Calu3 (cell line): ENCODE data around the gene ASB2. TPM values are rescaled to one million over a fixed set of nuclear protein-coding genes. Genes with fewer than 3 reads are reported as not detected.

Experiments used
- Bru-seq: library from RNA; stranded (reverse); fragments of 400-500 nt; gene quantifications from one replicate; lab custom pipeline; 2021; lab: Mats Ljungman, UMichigan
- BruChase-seq, 2 experiments: library from RNA; stranded (reverse); fragments of 400-500 nt; gene quantifications; one replicate each; lab custom pipeline; 2021; lab: Mats Ljungman, UMichigan
- BruUV-seq: library from RNA; stranded (reverse); fragments of 400-500 nt; replicated peaks from 2 replicates; lab custom pipeline; 2021; lab: Mats Ljungman, UMichigan
- CTCF ChIA-PET: fragments of 300-600 bp; sonication (Branson Sonifier 250); formaldehyde crosslinking; loops from one replicate; lab custom pipeline; 2022; ENCODE audit warnings: antibody characterized with exemption; lab: Charles Lee
- DNase-seq: peaks from one replicate; pipeline ENCODE4 v3.0.0; 2022
- H3K27ac Mint-ChIP-seq: one replicate; pipeline ENCODE4 v1.8.0; 2022; ENCODE audit warnings: mixed read lengths; ENCODE audit not compliant: unreplicated experiment
- H3K27me3 Mint-ChIP-seq: one replicate; pipeline ENCODE4 v1.8.0; 2022; ENCODE audit warnings: mixed read lengths; ENCODE audit not compliant: unreplicated experiment
- H3K36me3 Mint-ChIP-seq: one replicate; pipeline ENCODE4 v1.8.0; 2022; ENCODE audit warnings: mild to moderate bottlenecking, moderate library complexity, mixed read lengths; ENCODE audit not compliant: insufficient read depth, unreplicated experiment
- H3K4me1 Mint-ChIP-seq: one replicate; pipeline ENCODE4 v1.8.0; 2022; ENCODE audit warnings: mild to moderate bottlenecking, low read depth, mixed read lengths; ENCODE audit not compliant: unreplicated experiment
- H3K4me3 Mint-ChIP-seq: one replicate; pipeline ENCODE4 v1.8.0; 2022; ENCODE audit warnings: mild to moderate bottlenecking, low read depth, moderate library complexity, mixed read lengths; ENCODE audit not compliant: unreplicated experiment
- H3K9me3 Mint-ChIP-seq: one replicate; pipeline ENCODE4 v1.8.0; 2022; ENCODE audit warnings: low read depth, mixed read lengths; ENCODE audit not compliant: unreplicated experiment
- CTCF ChIP-seq: fragments of 200-600 bp; IDR thresholded peaks from one replicate; pipeline ENCODE4 v1.8.0; 2022; ENCODE audit warnings: antibody characterized with exemption; ENCODE audit not compliant: unreplicated experiment
- intact Hi-C: fragments of 100-400 bp; cut with micrococcal nuclease; formaldehyde crosslinking; loops from one replicate; pipeline ENCODE4 v1.10.0; 2022; ENCODE audit not compliant: unreplicated experiment
- long read RNA-seq: library from polyadenylated mRNA; stranded (forward); transcript quantifications from one replicate; pipeline ENCODE4 v2.0.0, GENCODE V29; 2022
- total RNA-seq: library from RNA; stranded (reverse); gene quantifications from 2 replicates; pipeline ENCODE4 v1.2.3, GENCODE V29; 2022

ASB2 gene
- total RNA-seq (0.17 and 0.19 TPM in 2 replicates), Bru-seq, nascent RNA (percentile 12 among the genes with signal in this experiment), BruChase-seq, experiment 1, labeled RNA remaining after a 6-hour chase (percentile 11 among the genes with signal in this experiment), BruChase-seq, experiment 2, labeled RNA remaining after a 2-hour chase (percentile 8 among the genes with signal in this experiment)
- long read RNA-seq, partial matches to known transcripts = 0 of 3 reads
- long read RNA-seq, other reads (novel, unspliced or antisense) = 3 of 3 reads

- Mint-ChIP-seq H3K36me3 (no peaks in the 10 kb centered on the region), H3K27me3 (peaks cover 26% of the 10 kb centered on the region), H3K9me3 (no peaks in the 10 kb centered on the region), H3K4me3 (no peak within 1 kb of the TSS), H3K4me1 (no peaks in the 10 kb centered on the region), H3K27ac (no peak within 1 kb of the TSS)
- intact Hi-C loops = no loop called here
- DNase-seq = no peak
- CTCF ChIA-PET = no interaction called here
- TF ChIP-seq CTCF = no peak
- BruUV-seq = no TSS peak
These were observed at the start of gene ASB2 for GRCh38 chr14:93976477-93977057. Gene ASB2 (minus strand): TSS chr14:93976570. CDS start chr14:93964539, 12,031 bp downstream.

- intact Hi-C loops = no loop called here
- Mint-ChIP-seq H3K4me1 (peaks cover 65% of the 10 kb centered on the region), H3K4me3 (peak overlapping the region; percentile 55), H3K9me3 (no peaks in the 10 kb centered on the region), H3K36me3 (peaks cover 45% of the 10 kb centered on the region), H3K27me3 (no peaks in the 10 kb centered on the region), H3K27ac (peak overlapping the region; percentile 90)
- CTCF ChIA-PET = interaction anchor here (0.6 to 0.9 kb wide), 3 partner anchors 16 to 127 kb away, joined by 3 to 5 read pairs (median 4); partner anchors contain the start of gene IFI27
- TF ChIP-seq CTCF = no peak
- BruUV-seq = no TSS peak
- DNase-seq = no peak
These were observed 49.4 kb upstream of the ASB2 start for GRCh38 chr14:94025720-94026119.

- no peak overlapping the region for H3K27ac Mint-ChIP-seq
These were observed 48.2 kb upstream of the ASB2 start for GRCh38 chr14:94024549-94024948.

More at GRCh38 chr14:94024549-94024948, 48.2 kb upstream of the ASB2 start:
- H3K4me1 Mint-ChIP-seq = peaks cover 65% of the 10 kb centered on the region
- BruUV-seq = no TSS peak
- H3K4me3 Mint-ChIP-seq = no peak overlapping the region
- CTCF ChIA-PET = no interaction called here
- intact Hi-C loops = no loop called here
- H3K9me3 Mint-ChIP-seq = no peaks in the 10 kb centered on the region
- no peaks in the 10 kb centered on the region for H3K27me3 Mint-ChIP-seq
- H3K36me3 Mint-ChIP-seq = peaks cover 43% of the 10 kb centered on the region
- no peak for TF ChIP-seq CTCF
- DNase-seq = no peak
